ENCODE data around the gene UBFD1.
"Not testable (repeated sequence)": the region's sequence is repeated elsewhere in the genome, so short reads cannot be mapped to it uniquely, and the experiment has no call there.

Gene UBFD1

GRCh38 chr16:23527961-23528643 is 29.4 kb upstream of the UBFD1 start:
- DNase-seq (ENCODE audit: low spot score): no peak

DNA sequence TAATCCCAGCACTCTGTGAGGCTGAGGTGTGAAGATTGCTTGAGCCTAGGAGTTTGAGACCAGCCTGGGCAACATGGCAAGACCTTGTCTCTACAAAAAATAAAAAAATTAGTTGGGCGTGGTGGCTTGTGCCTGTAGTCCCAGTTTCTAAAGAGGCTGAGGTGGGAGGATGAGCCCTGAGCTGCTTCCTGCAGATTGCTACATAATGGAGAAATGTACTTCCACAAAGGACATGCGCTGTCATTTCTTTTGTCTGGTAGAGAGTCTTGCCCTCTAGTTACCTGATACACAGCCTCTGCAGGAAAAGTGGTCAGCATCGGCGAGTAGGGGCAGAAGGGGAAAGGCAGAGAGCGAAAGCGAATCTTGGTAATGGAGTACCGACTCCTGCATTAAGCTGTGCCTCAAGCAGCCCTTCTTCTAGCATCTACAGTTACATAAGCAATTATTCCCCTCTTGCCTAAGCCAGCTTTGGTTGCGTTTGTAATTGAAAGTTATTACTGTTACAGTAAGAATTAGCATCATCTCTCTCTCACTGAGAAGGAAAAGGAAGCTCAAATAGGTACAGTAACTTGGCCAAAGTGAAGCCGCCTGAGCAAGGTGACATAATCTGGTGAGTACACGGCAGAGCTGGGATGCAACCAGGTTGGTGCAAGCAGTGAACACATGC is 28.8 kb upstream of the UBFD1 start:
- no peak for DNase-seq (ENCODE audit: low spot score)

GRCh38 chr16:23530062-23530461 is 27.5 kb upstream of the UBFD1 start:
- no peak for DNase-seq (ENCODE audit: low spot score)

GRCh38 chr16:23532448-23532847 is 25.1 kb upstream of the UBFD1 start:
- no peak for DNase-seq (ENCODE audit: low spot score)

DNA sequence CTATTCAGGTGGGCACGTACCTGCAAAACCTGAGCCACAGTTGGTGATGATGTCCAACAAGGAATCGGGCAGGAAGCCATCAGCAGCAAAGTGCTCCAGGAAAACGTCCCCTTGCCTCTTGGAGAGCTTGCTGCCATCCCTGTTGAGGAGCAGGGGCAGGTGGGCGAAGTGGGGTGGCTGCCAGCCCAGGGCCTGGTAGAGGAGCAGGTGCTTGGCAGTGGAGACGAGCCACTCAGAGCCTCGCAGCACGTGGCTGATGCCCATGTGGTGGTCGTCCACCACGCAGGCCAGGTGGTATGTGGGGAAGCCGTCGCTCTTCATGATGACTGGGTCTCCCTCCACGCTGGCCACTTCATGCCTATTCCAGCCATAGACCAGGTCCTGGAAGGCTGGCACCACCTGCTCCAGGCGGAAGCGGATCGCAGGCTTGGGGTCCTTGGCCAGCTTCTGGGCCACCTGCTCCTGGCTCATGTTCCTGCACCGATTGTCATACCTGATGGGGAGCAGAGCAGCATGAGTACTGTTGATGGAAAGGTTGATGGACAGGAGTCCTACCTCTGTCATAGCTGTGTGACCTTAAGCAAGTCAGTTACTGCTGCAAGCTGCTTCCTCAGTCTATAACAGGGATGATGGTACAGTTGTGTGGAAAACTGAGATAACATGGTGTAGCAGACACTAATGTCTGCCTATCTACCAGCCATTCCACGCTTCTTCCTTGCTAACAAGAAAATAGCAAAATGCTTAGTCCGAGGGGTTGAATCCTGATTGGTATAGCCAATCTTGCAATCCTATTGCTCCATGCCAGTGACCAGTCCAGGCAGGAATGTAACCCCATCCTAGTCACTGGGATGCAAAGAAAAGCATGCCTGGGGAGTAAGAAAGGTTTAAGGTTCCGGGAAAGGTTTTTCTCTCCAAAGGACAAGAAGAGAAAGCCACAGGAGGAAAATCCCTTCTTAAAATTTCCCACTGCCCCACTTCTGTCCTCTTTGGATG is 22.4 kb upstream of the UBFD1 start:
- DNase-seq (ENCODE audit: low spot score): no peak

DNA sequence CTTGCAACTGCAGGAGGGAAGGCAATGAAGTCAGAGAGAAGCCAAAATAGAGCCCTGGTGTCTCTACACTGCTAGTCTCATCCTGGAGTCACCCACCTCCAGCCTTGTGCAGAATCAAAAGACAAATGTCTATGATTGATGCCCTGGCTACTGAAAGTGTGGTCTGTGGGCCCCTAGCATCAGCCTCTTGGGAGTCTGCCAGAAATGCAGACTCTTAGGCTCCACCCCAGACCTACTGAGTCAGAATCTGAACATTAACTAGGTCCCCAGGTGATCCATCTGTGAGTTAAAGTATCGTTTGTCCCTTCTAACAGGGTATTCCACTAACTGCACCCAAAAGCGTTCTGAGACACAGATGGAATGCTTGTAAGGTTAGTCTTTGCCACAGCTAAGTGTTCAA is 21.6 kb upstream of the UBFD1 start:
- no peak for DNase-seq (ENCODE audit: low spot score)

GRCh38 chr16:23537390-23537789 is 20.1 kb upstream of the UBFD1 start:
- DNase-seq (ENCODE audit: low spot score): no peak

- no peak for DNase-seq (ENCODE audit: low spot score)
Observed at GRCh38 chr16:23538919-23539278, 18.6 kb upstream of the UBFD1 start.

DNA sequence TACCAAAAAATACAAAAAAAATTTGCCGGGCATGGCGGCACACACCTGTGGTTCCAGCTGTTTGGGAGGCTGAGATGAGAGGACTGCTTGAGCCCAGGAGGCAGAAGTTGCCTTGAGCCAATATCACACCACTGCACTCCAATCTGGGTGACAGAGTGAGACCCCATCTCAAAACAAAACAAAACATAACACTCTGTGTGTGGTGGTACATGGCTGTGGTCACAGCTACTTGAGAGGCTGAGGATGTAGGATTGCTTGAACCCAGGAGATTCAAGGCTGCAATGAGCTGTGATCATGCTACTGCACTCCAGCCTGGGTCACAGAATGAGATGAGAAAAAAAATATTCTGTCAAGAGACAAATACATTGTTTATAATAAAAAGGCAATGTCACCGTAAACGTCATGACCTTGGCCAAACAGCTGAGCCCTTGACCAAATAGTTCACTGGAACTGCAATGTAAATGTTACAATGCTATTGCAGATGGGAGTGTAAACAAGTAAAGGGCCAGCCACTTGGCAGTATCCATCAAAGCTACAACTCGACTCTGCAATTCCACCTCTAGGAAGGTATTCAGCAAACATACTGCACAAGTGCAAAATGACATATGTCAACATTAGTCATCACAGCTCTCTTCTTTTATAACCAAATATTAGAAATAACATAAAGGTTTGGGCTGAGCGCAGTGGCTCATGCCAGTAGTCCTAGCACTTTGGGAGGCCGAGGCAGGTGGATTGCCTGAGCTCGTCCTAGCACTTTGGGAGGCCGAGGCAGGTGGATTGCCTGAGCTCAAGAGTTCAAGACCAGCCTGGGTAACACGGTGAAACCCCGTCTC is 17.3 kb upstream of the UBFD1 start:
- no peak for DNase-seq (ENCODE audit: low spot score)

DNA sequence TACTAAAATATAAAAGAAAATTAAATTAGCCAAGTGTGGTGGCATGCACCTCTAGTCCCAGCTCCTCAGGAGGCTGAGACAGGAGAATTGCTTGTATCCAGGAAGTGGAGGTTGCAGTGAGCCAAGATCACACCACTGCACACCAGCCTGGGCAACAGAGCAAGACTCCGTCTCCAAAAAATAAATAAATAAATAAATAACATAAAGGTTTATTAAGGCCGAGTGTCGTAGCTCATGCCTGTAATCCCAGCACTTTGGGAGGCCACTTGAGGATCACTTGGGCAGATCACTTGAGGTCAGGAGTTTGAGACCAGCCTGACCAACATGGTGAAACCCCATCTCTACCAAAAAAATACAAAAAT is 16.7 kb upstream of the UBFD1 start:
- DNase-seq (ENCODE audit: low spot score): not testable (repeated sequence)

GRCh38 chr16:23544436-23544835 is 13.1 kb upstream of the UBFD1 start:
- no peak for DNase-seq (ENCODE audit: low spot score)

- DNase-seq (ENCODE audit: low spot score): no peak
Observed at GRCh38 chr16:23549938-23550337, 7.6 kb upstream of the UBFD1 start.

- no peak for DNase-seq (ENCODE audit: low spot score)
Observed at GRCh38 chr16:23552161-23552560, 5.4 kb upstream of the UBFD1 start.

GRCh38 chr16:23554536-23554935 is 3.0 kb upstream of the UBFD1 start:
- DNase-seq (ENCODE audit: low spot score): no peak

DNA sequence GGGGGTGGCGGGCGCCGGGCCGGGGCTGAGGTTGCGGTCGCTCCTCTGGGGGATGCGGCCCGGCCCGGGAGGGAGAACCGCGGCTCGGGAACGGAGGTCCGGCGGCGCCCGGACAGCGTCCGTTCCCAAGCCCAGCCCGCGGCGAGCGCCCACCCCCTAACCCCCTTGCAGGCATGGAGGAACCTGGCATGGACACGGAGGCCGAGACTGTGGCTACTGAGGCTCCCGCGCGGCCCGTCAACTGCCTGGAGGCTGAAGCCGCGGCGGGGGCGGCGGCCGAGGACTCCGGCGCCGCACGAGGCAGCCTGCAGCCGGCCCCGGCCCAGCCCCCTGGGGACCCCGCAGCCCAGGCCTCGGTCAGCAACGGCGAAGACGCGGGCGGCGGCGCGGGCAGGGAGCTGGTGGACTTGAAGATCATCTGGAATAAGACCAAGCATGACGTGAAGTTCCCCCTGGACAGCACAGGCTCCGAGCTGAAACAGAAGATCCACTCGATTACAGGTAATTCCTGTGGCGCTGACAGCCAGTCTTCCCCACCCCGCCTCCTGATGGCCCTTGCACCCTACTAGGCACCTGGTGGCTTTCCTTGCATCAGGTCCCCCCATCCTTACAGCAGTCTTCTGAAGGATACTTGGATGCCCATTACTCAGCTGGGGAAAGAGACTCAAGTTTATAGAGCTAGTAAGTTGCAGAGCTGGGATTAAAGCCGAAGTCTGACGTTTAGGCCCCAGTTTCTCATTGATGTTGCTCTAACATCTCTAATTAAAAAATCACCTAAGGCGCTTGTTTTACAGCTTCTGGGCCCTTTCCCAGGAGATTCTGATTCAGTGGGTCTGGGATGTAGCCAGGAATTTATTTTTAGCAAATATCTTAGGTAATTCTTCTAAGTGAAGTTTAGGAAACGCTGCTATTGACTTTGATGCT is 514 bp downstream of the UBFD1 start:
- peak; percentile 14 for DNase-seq (ENCODE audit: low spot score)

DNA sequence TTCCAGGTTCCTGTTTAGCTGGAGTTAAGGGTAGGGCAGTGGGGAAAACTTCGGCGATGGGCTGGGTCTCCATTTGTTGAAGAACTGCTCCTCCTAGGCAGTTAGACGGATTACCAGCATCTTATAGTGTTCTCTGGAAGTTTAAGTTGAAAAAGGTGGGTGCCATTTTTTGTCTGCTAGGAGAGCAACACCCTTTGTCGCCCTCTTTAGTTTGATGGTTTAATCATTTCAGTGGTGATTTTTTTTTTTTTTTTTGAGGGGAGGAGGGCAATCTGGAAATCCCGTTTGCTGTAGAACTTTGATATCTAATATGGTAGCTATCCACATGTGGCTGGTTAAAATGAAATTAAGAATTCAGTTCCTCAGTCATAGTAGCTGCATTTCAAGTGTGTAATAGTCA is 4.1 kb downstream of the UBFD1 start:
- DNase-seq (ENCODE audit: low spot score): no peak

- no peak for DNase-seq (ENCODE audit: low spot score)
Observed at GRCh38 chr16:23562505-23562904, 5.0 kb downstream of the UBFD1 start.

- DNase-seq (ENCODE audit: low spot score): no peak
Observed at GRCh38 chr16:23563186-23563585, 5.7 kb downstream of the UBFD1 start.

DNA sequence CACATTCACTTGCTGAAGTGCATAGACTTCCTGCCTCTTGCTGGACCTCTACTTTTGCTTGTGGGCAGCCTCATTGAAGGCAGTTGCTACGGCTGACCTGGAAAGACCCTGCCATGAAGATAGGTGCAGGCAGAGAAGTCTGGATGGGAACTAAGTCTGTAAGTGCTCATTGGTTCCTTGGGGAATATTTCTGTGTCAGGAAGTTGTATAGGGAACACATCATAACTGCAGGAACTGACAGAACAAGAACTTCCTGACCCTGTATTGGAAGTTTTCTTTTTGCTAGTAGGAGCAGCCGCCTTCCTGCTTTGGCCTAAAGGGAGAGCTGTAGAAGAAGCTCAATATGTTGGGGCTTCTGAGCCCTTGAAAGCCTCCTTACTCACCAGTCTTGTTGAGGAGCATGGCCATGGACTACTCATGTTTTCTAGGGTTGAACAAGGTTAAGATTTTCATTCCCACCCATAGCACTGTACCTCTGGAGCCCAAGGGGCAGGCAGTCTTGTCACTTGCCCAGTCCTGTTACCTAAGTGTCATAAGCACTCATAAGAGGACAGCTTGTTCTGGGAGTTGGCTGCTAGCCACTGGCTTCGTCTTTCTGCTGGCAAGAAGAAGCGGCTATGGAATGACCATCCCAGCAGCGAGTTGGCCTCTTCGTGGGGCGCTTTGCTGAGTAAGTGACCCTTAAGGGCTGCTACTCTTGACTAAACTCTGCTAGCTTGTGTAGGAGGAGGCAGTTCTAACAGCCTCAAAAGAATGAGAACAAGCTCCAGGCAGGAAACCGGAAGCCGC is 7.2 kb downstream of the UBFD1 start:
- DNase-seq (ENCODE audit: low spot score): no peak

GRCh38 chr16:23566724-23567123 is 9.2 kb downstream of the UBFD1 start:
- DNase-seq (ENCODE audit: low spot score): no peak
